HEK293 (cell line): ENCODE results near the gene ARNT2.

Experiments
- SETDB1 ChIP-seq: IDR thresholded peaks from one replicate; pipeline ENCODE4 v1.6.1; 2017; ENCODE audit warnings: mild to moderate bottlenecking, low read length, moderate library complexity, mixed read lengths; ENCODE audit not compliant: insufficient read length
- ZBTB8A ChIP-seq: fragments of 450-650 bp; formaldehyde crosslinking; IDR thresholded peaks from 2 replicates; pipeline ENCODE4 v1.5.1; 2016; ENCODE audit warnings: missing biosample characterization, missing genetic modification characterization
- ZNF175 ChIP-seq: fragments of 450-650 bp; formaldehyde crosslinking; IDR thresholded peaks from 2 replicates; pipeline ENCODE4 v1.5.1; 2016; ENCODE audit warnings: missing biosample characterization, missing genetic modification characterization
- ZNF184 ChIP-seq: fragments of 450-650 bp; IDR thresholded peaks from 2 replicates; pipeline ENCODE4 v1.5.1; 2018; ENCODE audit warnings: missing biosample characterization, mild to moderate bottlenecking, missing genetic modification characterization
- ZNF416 ChIP-seq: fragments of 450-650 bp; formaldehyde crosslinking; IDR thresholded peaks from 2 replicates; pipeline ENCODE4 v1.5.1; 2016; ENCODE audit warnings: missing biosample characterization, missing genetic modification characterization
- ZNF707 ChIP-seq: fragments of 450-650 bp; formaldehyde crosslinking; IDR thresholded peaks from 2 replicates; pipeline ENCODE4 v1.5.1; 2016; ENCODE audit warnings: missing biosample characterization, missing genetic modification characterization
- ZNF76 ChIP-seq: fragments of 450-650 bp; formaldehyde crosslinking; IDR thresholded peaks from 2 replicates; pipeline ENCODE4; 2016; ENCODE audit warnings: low read depth, missing biosample characterization, missing genetic modification characterization, borderline replicate concordance
- TF ChIP-seq, protein P1 (sequence below): fragments of 450-650 bp; formaldehyde crosslinking; IDR thresholded peaks from 2 replicates; pipeline ENCODE4 v1.5.1; 2016; ENCODE audit warnings: missing biosample characterization, missing genetic modification characterization, borderline replicate concordance
- TF ChIP-seq, protein P2 (sequence below): fragments of 450-650 bp; formaldehyde crosslinking; IDR thresholded peaks from 2 replicates; pipeline ENCODE4 v1.5.1; 2016; ENCODE audit warnings: missing biosample characterization, missing genetic modification characterization
- TF ChIP-seq, protein P3 (sequence below): fragments of 450-650 bp; formaldehyde crosslinking; IDR thresholded peaks from 2 replicates; pipeline ENCODE4 v1.5.1; 2016; ENCODE audit warnings: missing biosample characterization, missing genetic modification characterization

DNA sequence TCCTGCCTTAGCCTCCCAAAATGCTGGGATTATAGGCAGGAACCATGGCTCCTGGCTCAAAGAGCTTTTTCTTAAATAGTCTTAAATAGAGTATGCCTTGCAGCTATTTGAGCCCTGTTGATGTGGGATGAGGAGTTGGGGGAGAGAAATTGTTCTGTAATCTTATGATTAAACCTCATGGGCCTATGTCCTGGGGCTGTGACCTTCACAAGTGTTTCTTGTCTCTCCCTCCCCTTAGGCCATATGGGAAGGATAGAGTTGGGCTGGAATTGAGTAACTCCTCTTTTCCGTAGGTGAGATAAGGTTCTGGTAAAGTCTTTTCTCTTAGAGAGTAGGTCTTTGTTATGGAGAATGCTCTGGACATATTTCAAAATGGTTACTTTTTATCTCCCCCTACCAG lies 114.3 kb downstream of the ARNT2 start:
- TF ChIP-seq, protein P1, sequence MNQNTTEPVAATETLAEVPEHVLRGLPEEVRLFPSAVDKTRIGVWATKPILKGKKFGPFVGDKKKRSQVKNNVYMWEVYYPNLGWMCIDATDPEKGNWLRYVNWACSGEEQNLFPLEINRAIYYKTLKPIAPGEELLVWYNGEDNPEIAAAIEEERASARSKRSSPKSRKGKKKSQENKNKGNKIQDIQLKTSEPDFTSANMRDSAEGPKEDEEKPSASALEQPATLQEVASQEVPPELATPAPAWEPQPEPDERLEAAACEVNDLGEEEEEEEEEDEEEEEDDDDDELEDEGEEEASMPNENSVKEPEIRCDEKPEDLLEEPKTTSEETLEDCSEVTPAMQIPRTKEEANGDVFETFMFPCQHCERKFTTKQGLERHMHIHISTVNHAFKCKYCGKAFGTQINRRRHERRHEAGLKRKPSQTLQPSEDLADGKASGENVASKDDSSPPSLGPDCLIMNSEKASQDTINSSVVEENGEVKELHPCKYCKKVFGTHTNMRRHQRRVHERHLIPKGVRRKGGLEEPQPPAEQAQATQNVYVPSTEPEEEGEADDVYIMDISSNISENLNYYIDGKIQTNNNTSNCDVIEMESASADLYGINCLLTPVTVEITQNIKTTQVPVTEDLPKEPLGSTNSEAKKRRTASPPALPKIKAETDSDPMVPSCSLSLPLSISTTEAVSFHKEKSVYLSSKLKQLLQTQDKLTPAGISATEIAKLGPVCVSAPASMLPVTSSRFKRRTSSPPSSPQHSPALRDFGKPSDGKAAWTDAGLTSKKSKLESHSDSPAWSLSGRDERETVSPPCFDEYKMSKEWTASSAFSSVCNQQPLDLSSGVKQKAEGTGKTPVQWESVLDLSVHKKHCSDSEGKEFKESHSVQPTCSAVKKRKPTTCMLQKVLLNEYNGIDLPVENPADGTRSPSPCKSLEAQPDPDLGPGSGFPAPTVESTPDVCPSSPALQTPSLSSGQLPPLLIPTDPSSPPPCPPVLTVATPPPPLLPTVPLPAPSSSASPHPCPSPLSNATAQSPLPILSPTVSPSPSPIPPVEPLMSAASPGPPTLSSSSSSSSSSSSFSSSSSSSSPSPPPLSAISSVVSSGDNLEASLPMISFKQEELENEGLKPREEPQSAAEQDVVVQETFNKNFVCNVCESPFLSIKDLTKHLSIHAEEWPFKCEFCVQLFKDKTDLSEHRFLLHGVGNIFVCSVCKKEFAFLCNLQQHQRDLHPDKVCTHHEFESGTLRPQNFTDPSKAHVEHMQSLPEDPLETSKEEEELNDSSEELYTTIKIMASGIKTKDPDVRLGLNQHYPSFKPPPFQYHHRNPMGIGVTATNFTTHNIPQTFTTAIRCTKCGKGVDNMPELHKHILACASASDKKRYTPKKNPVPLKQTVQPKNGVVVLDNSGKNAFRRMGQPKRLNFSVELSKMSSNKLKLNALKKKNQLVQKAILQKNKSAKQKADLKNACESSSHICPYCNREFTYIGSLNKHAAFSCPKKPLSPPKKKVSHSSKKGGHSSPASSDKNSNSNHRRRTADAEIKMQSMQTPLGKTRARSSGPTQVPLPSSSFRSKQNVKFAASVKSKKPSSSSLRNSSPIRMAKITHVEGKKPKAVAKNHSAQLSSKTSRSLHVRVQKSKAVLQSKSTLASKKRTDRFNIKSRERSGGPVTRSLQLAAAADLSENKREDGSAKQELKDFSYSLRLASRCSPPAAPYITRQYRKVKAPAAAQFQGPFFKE (tag by site-specific recombination), result no peak
- TF ChIP-seq, protein P2, sequence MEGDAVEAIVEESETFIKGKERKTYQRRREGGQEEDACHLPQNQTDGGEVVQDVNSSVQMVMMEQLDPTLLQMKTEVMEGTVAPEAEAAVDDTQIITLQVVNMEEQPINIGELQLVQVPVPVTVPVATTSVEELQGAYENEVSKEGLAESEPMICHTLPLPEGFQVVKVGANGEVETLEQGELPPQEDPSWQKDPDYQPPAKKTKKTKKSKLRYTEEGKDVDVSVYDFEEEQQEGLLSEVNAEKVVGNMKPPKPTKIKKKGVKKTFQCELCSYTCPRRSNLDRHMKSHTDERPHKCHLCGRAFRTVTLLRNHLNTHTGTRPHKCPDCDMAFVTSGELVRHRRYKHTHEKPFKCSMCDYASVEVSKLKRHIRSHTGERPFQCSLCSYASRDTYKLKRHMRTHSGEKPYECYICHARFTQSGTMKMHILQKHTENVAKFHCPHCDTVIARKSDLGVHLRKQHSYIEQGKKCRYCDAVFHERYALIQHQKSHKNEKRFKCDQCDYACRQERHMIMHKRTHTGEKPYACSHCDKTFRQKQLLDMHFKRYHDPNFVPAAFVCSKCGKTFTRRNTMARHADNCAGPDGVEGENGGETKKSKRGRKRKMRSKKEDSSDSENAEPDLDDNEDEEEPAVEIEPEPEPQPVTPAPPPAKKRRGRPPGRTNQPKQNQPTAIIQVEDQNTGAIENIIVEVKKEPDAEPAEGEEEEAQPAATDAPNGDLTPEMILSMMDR (tag by site-specific recombination), result no peak
- TF ChIP-seq ZNF184, result no peak
- TF ChIP-seq ZNF416 (tag by site-specific recombination), result no peak
- TF ChIP-seq, protein P3, sequence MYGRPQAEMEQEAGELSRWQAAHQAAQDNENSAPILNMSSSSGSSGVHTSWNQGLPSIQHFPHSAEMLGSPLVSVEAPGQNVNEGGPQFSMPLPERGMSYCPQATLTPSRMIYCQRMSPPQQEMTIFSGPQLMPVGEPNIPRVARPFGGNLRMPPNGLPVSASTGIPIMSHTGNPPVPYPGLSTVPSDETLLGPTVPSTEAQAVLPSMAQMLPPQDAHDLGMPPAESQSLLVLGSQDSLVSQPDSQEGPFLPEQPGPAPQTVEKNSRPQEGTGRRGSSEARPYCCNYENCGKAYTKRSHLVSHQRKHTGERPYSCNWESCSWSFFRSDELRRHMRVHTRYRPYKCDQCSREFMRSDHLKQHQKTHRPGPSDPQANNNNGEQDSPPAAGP (tag by site-specific recombination), result no peak
- no peak for TF ChIP-seq ZNF707
- TF ChIP-seq ZNF76 (tag by site-specific recombination), result no peak
- TF ChIP-seq ZNF175 (tag by site-specific recombination), result no peak
- no peak for TF ChIP-seq ZBTB8A (tag by site-specific recombination)
- no peak for TF ChIP-seq SETDB1
